ENCODE measurements around the gene CLEC18A.
"Not testable (repeated sequence)": the region's sequence is repeated elsewhere in the genome, so short reads cannot be mapped to it uniquely, and the experiment has no call there.

Gene CLEC18A

GRCh38 chr16:69936751-69937211 is 14.4 kb upstream of the CLEC18A start:
- H3K4me1 ChIP-seq (ENCODE audit: control insufficient read depth, insufficient read depth, low read length) = no peaks in the 10 kb centered on the region
- no peaks in the 10 kb centered on the region for H3K27me3 ChIP-seq (ENCODE audit: control insufficient read depth, insufficient read depth, low read length)
- H3K36me3 ChIP-seq (ENCODE audit: control insufficient read depth, insufficient read depth, low read length) = peaks cover 12% of the 10 kb centered on the region; the same call in 1 of the 2 replicates
- WGBS (ENCODE audit: insufficient coverage, insufficient read length) = no CpG with 5 or more reads among the region's 21 CpGs
- H3K4me3 ChIP-seq (ENCODE audit: low read length) = no peak overlapping the region
- H3K9me3 ChIP-seq (ENCODE audit: control insufficient read depth, insufficient read depth, low read length) = no peaks in the 10 kb centered on the region
- DNase-seq (ENCODE audit: low read depth, low spot score) = no peak
- no peak overlapping the region for H3K27ac ChIP-seq (ENCODE audit: low read length)

- DNase-seq (ENCODE audit: low read depth, low spot score) = no peak
- H3K4me3 ChIP-seq (ENCODE audit: low read length) = no peak overlapping the region
- no peaks in the 10 kb centered on the region for H3K4me1 ChIP-seq (ENCODE audit: control insufficient read depth, insufficient read depth, low read length)
- peaks cover 12% of the 10 kb centered on the region; the same call in 1 of the 2 replicates for H3K36me3 ChIP-seq (ENCODE audit: control insufficient read depth, insufficient read depth, low read length)
- no peaks in the 10 kb centered on the region for H3K27me3 ChIP-seq (ENCODE audit: control insufficient read depth, insufficient read depth, low read length)
- no CpG with 5 or more reads among the region's 16 CpGs for WGBS (ENCODE audit: insufficient coverage, insufficient read length)
- no peak overlapping the region for H3K27ac ChIP-seq (ENCODE audit: low read length)
- no peaks in the 10 kb centered on the region for H3K9me3 ChIP-seq (ENCODE audit: control insufficient read depth, insufficient read depth, low read length)
Observed at GRCh38 chr16:69937465-69937951, 13.6 kb upstream of the CLEC18A start.

GRCh38 chr16:69938981-69939820 is 11.9 kb upstream of the CLEC18A start:
- H3K4me1 ChIP-seq (ENCODE audit: control insufficient read depth, insufficient read depth, low read length) = no peaks in the 10 kb centered on the region
- DNase-seq (ENCODE audit: low read depth, low spot score) = no peak
- H3K36me3 ChIP-seq (ENCODE audit: control insufficient read depth, insufficient read depth, low read length) = peaks cover 6% of the 10 kb centered on the region; the same call in 1 of the 2 replicates
- H3K27ac ChIP-seq (ENCODE audit: low read length) = no peak overlapping the region
- H3K9me3 ChIP-seq (ENCODE audit: control insufficient read depth, insufficient read depth, low read length) = no peaks in the 10 kb centered on the region
- H3K27me3 ChIP-seq (ENCODE audit: control insufficient read depth, insufficient read depth, low read length) = no peaks in the 10 kb centered on the region
- no CpG with 5 or more reads among the region's 28 CpGs for WGBS (ENCODE audit: insufficient coverage, insufficient read length)
- H3K4me3 ChIP-seq (ENCODE audit: low read length) = no peak overlapping the region

- Histone ChIP-seq H3K27ac (ENCODE audit: low read length) (no peak overlapping the region), H3K4me3 (ENCODE audit: low read length) (no peak overlapping the region), H3K4me1 (ENCODE audit: control insufficient read depth, insufficient read depth, low read length) (no peaks in the 10 kb centered on the region), H3K27me3 (ENCODE audit: control insufficient read depth, insufficient read depth, low read length) (no peaks in the 10 kb centered on the region), H3K9me3 (ENCODE audit: control insufficient read depth, insufficient read depth, low read length) (no peaks in the 10 kb centered on the region), H3K36me3 (ENCODE audit: control insufficient read depth, insufficient read depth, low read length) (peaks cover 6% of the 10 kb centered on the region; the same call in 1 of the 2 replicates)
- no CpG with 5 or more reads among the region's 26 CpGs for WGBS (ENCODE audit: insufficient coverage, insufficient read length)
- no peak for DNase-seq (ENCODE audit: low read depth, low spot score)
Observed at GRCh38 chr16:69939821-69940585, 11.1 kb upstream of the CLEC18A start.

GRCh38 chr16:69940676-69941075 is 10.5 kb upstream of the CLEC18A start:
- H3K36me3 ChIP-seq (ENCODE audit: control insufficient read depth, insufficient read depth, low read length) = peaks cover 6% of the 10 kb centered on the region; the same call in 1 of the 2 replicates
- DNase-seq (ENCODE audit: low read depth, low spot score) = no peak
- no peaks in the 10 kb centered on the region for H3K27me3 ChIP-seq (ENCODE audit: control insufficient read depth, insufficient read depth, low read length)
- H3K27ac ChIP-seq (ENCODE audit: low read length) = no peak overlapping the region
- H3K4me1 ChIP-seq (ENCODE audit: control insufficient read depth, insufficient read depth, low read length) = no peaks in the 10 kb centered on the region
- H3K9me3 ChIP-seq (ENCODE audit: control insufficient read depth, insufficient read depth, low read length) = no peaks in the 10 kb centered on the region
- no peak overlapping the region for H3K4me3 ChIP-seq (ENCODE audit: low read length)
- WGBS (ENCODE audit: insufficient coverage, insufficient read length) = no CpG with 5 or more reads among the region's 13 CpGs

GRCh38 chr16:69941251-69942098 is 9.7 kb upstream of the CLEC18A start:
- H3K4me3 ChIP-seq (ENCODE audit: low read length) = no peak overlapping the region
- H3K4me1 ChIP-seq (ENCODE audit: control insufficient read depth, insufficient read depth, low read length) = no peaks in the 10 kb centered on the region
- H3K27me3 ChIP-seq (ENCODE audit: control insufficient read depth, insufficient read depth, low read length) = no peaks in the 10 kb centered on the region
- no CpG with 5 or more reads among the region's 28 CpGs for WGBS (ENCODE audit: insufficient coverage, insufficient read length)
- DNase-seq (ENCODE audit: low read depth, low spot score) = no peak
- peaks cover 6% of the 10 kb centered on the region; the same call in 1 of the 2 replicates for H3K36me3 ChIP-seq (ENCODE audit: control insufficient read depth, insufficient read depth, low read length)
- no peak overlapping the region for H3K27ac ChIP-seq (ENCODE audit: low read length)
- no peaks in the 10 kb centered on the region for H3K9me3 ChIP-seq (ENCODE audit: control insufficient read depth, insufficient read depth, low read length)

GRCh38 chr16:69942099-69942491 is 9.0 kb upstream of the CLEC18A start:
- no peak overlapping the region for H3K27ac ChIP-seq (ENCODE audit: low read length)
- WGBS (ENCODE audit: insufficient coverage, insufficient read length) = no CpG with 5 or more reads among the region's 11 CpGs

GRCh38 chr16:69942627-69943170 is 8.4 kb upstream of the CLEC18A start:
- no CpG with 5 or more reads among the region's 8 CpGs for WGBS (ENCODE audit: insufficient coverage, insufficient read length)
- no peaks in the 10 kb centered on the region for H3K4me1 ChIP-seq (ENCODE audit: control insufficient read depth, insufficient read depth, low read length)
- DNase-seq (ENCODE audit: low read depth, low spot score) = no peak
- peaks cover under 1% of the 10 kb centered on the region; the same call in 1 of the 2 replicates for H3K36me3 ChIP-seq (ENCODE audit: control insufficient read depth, insufficient read depth, low read length)
- no peak overlapping the region for H3K27ac ChIP-seq (ENCODE audit: low read length)
- no peaks in the 10 kb centered on the region for H3K27me3 ChIP-seq (ENCODE audit: control insufficient read depth, insufficient read depth, low read length)
- no peak overlapping the region for H3K4me3 ChIP-seq (ENCODE audit: low read length)
- no peaks in the 10 kb centered on the region for H3K9me3 ChIP-seq (ENCODE audit: control insufficient read depth, insufficient read depth, low read length)

More at GRCh38 chr16:69942099-69942491, 9.0 kb upstream of the CLEC18A start:
- no peaks in the 10 kb centered on the region for H3K4me1 ChIP-seq (ENCODE audit: control insufficient read depth, insufficient read depth, low read length)
- H3K36me3 ChIP-seq (ENCODE audit: control insufficient read depth, insufficient read depth, low read length) = peaks cover 4% of the 10 kb centered on the region; the same call in 1 of the 2 replicates
- H3K4me3 ChIP-seq (ENCODE audit: low read length) = no peak overlapping the region
- DNase-seq (ENCODE audit: low read depth, low spot score) = no peak
- H3K27me3 ChIP-seq (ENCODE audit: control insufficient read depth, insufficient read depth, low read length) = no peaks in the 10 kb centered on the region
- H3K9me3 ChIP-seq (ENCODE audit: control insufficient read depth, insufficient read depth, low read length) = no peaks in the 10 kb centered on the region

GRCh38 chr16:69943241-69944036 is 7.7 kb upstream of the CLEC18A start:
- H3K27me3 ChIP-seq (ENCODE audit: control insufficient read depth, insufficient read depth, low read length); H3K9me3 ChIP-seq (ENCODE audit: control insufficient read depth, insufficient read depth, low read length); H3K4me3 ChIP-seq (ENCODE audit: low read length); H3K4me1 ChIP-seq (ENCODE audit: control insufficient read depth, insufficient read depth, low read length); DNase-seq (ENCODE audit: low read depth, low spot score); H3K36me3 ChIP-seq (ENCODE audit: control insufficient read depth, insufficient read depth, low read length); H3K27ac ChIP-seq (ENCODE audit: low read length): not testable (repeated sequence)
- WGBS (ENCODE audit: insufficient coverage, insufficient read length) = no CpG with 5 or more reads among the region's 21 CpGs
